ES-I3 (cell line): ENCODE data around the gene IL32.

Experiments used
- H3K36me3 ChIP-seq: 2 replicates; pipeline ENCODE4 v1.6.1; 2013; ENCODE audit warnings: mild to moderate bottlenecking, low read length, control low read depth, moderate library complexity; ENCODE audit not compliant: insufficient read depth
- H3K4me1 ChIP-seq: 2 replicates; pipeline ENCODE4 v1.6.1; 2013; ENCODE audit warnings: mild to moderate bottlenecking, control low read depth, low read length; ENCODE audit not compliant: insufficient read depth
- H3K9ac ChIP-seq: 2 replicates; pipeline ENCODE4 v1.6.1; 2013; ENCODE audit warnings: low read depth, mild to moderate bottlenecking, low read length, moderate library complexity
- H3K9me3 ChIP-seq: 2 replicates; pipeline ENCODE4 v1.6.1; 2013; ENCODE audit warnings: mild to moderate bottlenecking, low read length, moderate library complexity; ENCODE audit not compliant: control insufficient read depth, insufficient read depth

IL32 gene, protein sequence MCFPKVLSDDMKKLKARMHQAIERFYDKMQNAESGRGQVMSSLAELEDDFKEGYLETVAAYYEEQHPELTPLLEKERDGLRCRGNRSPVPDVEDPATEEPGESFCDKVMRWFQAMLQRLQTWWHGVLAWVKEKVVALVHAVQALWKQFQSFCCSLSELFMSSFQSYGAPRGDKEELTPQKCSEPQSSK

DNA sequence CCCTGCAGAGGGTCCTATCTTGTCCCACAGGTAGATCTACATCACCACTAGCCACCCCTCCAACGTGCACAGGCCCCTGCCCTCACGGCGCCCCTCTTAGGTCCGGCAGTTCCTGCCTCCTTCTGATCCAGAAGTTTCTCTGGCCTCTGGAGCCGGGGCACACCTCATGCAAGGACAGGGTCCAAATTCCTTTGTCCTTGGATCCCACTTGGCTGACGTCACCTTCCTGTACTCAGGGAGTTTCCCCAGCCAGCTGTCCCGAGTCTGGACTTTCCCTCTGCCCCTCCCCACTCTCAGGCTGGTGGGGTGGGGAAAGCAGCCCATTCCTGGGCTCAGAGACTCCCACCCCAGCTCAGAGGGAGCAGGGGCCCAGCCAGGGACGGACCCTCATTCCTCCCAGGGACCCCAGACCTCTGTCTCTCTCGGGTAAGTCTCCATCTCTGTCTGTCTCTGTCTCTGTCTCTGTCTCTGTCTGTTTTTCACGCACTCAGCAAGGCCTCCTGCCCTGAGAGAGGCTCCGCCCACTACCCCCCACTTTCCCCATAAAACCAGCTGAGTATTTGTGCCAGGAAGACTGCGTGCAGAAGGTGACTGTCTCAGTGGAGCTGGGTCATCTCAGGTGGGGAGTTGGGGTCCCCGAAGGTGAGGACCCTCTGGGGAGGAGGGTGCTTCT is at the start of gene IL32:
IL32 (plus strand) TSS at position 572 of the 673 bp plus-strand sequence. CDS start 172 bp downstream, outside the sequence.
- peaks cover 12% of the 10 kb centered on the region for H3K4me1 ChIP-seq

DNA sequence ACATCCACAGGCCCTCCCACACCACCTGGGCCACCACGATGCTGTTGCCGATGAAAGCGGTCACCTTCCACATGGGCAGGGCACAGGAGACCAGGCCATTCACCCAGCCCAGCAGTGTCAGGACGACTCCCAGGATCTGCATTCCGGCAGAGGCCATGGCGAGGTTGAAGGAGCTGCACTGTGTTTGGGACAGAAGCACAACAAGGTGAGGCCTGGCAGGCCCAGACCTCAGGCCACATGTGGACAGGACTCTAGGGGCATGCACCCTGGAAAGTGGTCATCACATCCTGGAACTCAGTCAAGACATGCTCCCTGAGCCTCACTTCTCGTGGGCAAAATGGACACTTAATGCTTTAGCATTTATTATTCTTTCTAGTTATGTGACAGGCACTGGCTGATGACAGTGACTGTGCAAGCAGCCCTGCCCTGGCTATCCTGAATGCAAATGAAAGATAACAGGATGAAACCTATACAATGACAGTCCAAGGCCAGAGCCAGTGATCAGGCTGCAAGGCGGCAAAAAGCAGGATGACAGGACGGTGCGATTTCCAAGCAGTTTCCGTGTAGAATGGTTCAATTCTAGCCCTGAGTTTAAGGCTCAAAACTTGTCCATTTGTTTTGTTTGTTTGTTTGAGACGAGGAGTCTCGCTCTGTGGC is 49.4 kb upstream of the IL32 start:
- Histone ChIP-seq H3K9me3 (no peaks in the 10 kb centered on the region), H3K4me1 (peaks cover 25% of the 10 kb centered on the region; the same call in 1 of the 2 replicates), H3K9ac (no peak overlapping the region), H3K36me3 (peaks cover 4% of the 10 kb centered on the region; the same call in 1 of the 2 replicates)

More for the DNA sequence above, at the start of gene IL32:
- H3K9ac ChIP-seq, result peak within 1 kb of the TSS; percentile 19; the same call in 1 of the 2 replicates
- no peaks in the 10 kb centered on the region for H3K9me3 ChIP-seq
- no peaks in the 10 kb centered on the region for H3K36me3 ChIP-seq

DNA sequence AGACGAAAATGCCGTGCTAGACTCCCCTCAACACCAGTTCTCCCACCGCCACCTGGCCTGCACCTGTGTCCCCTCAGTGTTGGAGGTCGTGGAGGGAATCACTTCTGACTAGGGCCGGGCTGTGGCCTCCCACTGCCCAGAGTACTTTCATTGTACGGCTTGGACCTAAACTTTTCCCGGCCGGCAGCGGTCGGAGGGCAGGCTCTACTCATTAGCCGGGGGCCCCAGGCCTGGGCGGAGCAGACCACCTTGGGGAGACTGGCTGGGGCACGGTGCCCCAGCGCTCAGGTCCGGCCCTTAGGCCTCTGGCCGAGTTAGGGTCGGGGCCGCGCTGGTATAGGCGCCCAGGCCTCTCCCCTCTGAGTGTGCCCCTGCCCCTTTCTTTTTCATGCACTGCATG is 48.1 kb upstream of the IL32 start:
- peaks cover 17% of the 10 kb centered on the region; the same call in 1 of the 2 replicates for H3K4me1 ChIP-seq
- H3K9me3 ChIP-seq, result no peaks in the 10 kb centered on the region

DNA sequence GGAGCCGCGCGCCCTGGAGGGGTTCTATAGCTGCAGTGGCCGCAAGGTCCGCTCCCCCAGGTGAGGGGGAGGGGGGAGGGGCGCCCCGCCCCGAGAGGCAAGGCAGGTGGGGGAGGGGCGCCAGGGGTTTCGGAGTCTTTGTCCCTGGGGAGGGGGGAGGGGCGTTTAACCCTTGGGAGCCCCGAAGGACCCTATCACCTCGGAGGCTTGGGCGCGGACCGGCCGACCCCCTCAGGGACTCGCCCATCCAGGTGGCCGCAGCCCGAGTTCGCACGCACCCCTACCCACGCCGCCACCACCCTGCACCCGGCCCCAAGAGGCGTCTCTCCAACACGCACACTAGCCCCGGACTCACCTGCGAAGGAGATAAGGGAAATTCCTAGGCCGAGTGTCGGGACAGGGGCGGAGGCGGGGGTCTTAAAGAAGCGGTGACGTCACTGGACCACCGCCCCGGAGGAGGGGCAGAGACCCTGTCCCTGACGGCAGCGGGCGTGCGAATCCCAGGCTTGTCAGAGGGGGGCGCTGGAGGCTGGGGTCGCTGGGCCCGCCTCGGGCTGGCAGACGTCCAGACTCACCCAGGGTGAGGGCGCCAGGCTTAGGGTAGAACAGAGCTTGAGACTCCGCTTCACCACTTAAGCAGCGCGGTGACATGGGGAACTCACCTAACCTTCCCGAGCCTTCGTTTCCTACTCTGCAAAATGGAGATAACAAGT is 47.5 kb upstream of the IL32 start, which contains the start of gene CLDN6:
CLDN6 (minus strand) TSS at position 390 of the 713 bp plus-strand sequence. CDS start 2,162 bp downstream, outside the sequence.
- peak within 1 kb of the TSS; percentile 89 for H3K9ac ChIP-seq
- H3K36me3 ChIP-seq, result peaks cover 8% of the 10 kb centered on the region; the same call in 1 of the 2 replicates
- peaks cover 19% of the 10 kb centered on the region; the same call in 1 of the 2 replicates for H3K4me1 ChIP-seq
- no peaks in the 10 kb centered on the region for H3K9me3 ChIP-seq

More for the DNA sequence above, 48.1 kb upstream of the IL32 start:
- H3K36me3 ChIP-seq, result peaks cover 8% of the 10 kb centered on the region; the same call in 1 of the 2 replicates
- H3K9ac ChIP-seq, result peak overlapping the region; percentile 89

DNA sequence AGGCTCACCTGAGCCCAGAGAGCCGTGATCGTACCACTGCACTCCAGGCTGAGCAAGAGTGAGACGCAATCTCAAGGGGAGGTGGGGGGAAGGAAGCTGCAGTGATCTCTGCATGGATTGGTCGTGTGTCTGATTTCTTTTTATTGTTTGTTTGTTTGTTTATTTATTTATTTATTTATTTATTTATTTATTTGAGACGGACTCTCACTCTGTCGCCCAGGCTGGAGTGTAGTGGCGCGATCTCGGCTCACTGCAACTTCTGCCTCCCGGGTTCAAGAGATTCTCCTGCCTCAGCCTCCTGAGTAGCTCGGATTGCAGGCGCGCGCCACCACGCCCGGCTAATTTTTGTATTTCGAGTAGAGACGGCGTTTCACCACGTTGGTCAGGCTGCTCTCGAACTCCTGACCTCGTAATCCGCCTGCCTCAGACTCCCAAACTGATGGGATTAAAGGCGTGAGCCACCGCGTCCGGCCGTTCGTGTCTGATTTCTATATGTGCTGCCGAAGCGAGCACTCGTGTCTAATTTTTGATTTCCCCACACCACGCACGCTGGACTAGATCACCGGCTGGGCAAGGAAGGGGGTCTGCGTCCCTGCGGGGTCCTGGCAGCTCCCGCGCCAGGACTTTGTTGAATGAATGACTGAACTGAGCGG is 45.7 kb upstream of the IL32 start:
- H3K9me3 ChIP-seq, result no peaks in the 10 kb centered on the region
- peaks cover 4% of the 10 kb centered on the region; the same call in 1 of the 2 replicates for H3K4me1 ChIP-seq
- peaks cover 8% of the 10 kb centered on the region; the same call in 1 of the 2 replicates for H3K36me3 ChIP-seq
- H3K9ac ChIP-seq, result peak overlapping the region; percentile 62; the same call in 1 of the 2 replicates

DNA sequence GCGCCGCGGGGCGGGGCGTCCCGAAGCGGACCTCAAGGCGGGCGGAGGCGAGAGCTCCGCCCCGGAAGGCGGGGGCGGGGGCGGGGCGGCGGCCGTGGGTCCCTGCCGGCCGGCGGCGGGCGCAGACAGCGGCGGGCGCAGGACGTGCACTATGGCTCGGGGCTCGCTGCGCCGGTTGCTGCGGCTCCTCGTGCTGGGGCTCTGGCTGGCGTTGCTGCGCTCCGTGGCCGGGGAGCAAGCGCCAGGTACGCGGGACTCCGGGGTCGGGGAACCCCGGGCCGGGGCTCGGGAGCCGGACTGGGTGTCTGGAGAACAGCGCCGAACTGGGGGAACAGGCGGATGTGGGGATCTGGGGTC is 45.2 kb upstream of the IL32 start, which contains the start of gene TNFRSF12A:
TNFRSF12A (plus strand) TSS at position 122 of the 357 bp plus-strand sequence; CDS start at position 152, 30 bp downstream.
- Histone ChIP-seq H3K9me3 (no peaks in the 10 kb centered on the region), H3K9ac (peak within 1 kb of the TSS; percentile 85), H3K36me3 (0 out of 2 replicates have a peak, but pooled peaks cover 5% of the 10 kb centered on the region), H3K4me1 (peaks cover 4% of the 10 kb centered on the region; the same call in 1 of the 2 replicates)

DNA sequence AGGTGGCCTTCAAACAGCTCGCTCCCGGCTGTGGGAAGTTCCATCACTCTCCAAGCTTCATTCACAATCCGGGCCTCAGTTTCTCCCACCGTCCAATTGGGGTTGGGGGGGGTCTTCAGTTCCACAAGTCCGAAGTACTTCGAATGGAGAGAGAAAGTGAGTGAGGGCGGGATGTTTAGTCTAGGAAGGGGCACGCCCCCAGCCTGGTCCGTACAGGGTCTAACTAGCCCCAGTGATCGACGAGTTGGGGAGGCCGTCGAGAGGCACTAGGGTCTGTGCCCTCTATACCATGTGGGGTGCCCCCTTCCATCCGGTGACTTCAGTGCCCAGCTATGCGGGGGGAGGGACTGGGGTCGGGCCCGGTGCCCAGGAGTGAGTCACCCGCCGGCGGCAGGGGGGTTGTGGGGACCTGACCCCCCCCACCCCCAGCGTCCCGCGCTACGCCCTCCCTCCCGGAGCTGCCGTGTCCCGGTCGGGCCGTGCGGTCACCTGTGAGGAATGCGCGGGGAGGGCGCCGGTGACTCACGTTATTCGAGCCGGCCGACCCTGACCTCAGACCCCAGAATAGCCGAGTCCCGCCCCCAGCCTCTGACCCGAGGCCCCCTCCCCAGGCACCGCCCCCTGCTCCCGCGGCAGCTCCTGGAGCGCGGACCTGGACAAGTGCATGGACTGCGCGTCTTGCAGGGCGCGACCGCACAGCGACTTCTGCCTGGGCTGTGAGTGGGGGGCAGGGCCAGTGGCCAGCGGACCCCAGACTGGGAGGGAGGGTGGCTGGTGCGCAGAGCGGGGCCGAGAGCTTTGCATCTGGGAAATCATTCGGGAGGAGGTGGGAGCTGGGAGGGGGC is 44.6 kb upstream of the IL32 start:
- 0 out of 2 replicates have a peak, but pooled peaks cover 5% of the 10 kb centered on the region for H3K36me3 ChIP-seq
- H3K4me1 ChIP-seq, result peaks cover 4% of the 10 kb centered on the region; the same call in 1 of the 2 replicates
- H3K9ac ChIP-seq, result peak overlapping the region; percentile 85
- H3K9me3 ChIP-seq, result no peaks in the 10 kb centered on the region

DNA sequence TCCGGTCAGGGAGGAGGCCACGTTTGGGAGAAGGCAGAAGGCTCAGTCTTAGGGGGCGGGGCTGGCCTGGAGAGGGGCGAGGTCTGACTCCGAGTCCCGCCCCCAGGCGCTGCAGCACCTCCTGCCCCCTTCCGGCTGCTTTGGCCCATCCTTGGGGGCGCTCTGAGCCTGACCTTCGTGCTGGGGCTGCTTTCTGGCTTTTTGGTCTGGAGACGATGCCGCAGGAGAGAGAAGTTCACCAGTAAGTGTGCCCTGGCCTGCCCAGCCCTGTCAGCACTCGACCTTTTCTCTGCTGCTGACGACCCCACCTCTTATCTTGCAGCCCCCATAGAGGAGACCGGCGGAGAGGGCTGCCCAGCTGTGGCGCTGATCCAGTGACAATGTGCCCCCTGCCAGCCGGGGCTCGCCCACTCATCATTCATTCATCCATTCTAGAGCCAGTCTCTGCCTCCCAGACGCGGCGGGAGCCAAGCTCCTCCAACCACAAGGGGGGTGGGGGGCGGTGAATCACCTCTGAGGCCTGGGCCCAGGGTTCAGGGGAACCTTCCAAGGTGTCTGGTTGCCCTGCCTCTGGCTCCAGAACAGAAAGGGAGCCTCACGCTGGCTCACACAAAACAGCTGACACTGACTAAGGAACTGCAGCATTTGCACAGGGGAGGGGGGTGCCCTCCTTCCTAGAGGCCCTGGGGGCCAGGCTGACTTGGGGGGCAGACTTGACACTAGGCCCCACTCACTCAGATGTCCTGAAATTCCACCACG is 43.8 kb upstream of the IL32 start:
- Histone ChIP-seq H3K9me3 (no peaks in the 10 kb centered on the region), H3K36me3 (0 out of 2 replicates have a peak, but pooled peaks cover 5% of the 10 kb centered on the region), H3K4me1 (peaks cover 4% of the 10 kb centered on the region; the same call in 1 of the 2 replicates), H3K9ac (peak overlapping the region; percentile 85)

DNA sequence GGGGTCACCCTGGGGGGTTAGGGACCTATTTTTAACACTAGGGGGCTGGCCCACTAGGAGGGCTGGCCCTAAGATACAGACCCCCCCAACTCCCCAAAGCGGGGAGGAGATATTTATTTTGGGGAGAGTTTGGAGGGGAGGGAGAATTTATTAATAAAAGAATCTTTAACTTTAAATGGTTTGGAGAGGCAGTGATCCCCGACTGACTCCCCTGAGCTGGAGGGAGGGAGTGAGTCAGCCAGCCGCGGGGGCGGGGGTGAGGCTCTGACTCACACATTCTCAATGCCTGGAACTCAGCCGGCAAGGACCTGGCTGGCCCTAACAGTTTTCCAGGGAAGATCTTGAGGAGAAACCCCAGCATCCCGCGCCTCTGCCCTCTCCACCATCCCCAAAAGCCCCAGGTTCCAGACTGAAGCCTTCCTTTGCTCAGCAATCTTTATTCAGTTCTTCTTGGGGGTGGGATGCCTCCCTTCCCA is 43.2 kb upstream of the IL32 start:
- Histone ChIP-seq H3K4me1 (peaks cover 4% of the 10 kb centered on the region; the same call in 1 of the 2 replicates), H3K36me3 (0 out of 2 replicates have a peak, but pooled peaks cover 5% of the 10 kb centered on the region), H3K9me3 (no peaks in the 10 kb centered on the region), H3K9ac (peak overlapping the region; percentile 85)

DNA sequence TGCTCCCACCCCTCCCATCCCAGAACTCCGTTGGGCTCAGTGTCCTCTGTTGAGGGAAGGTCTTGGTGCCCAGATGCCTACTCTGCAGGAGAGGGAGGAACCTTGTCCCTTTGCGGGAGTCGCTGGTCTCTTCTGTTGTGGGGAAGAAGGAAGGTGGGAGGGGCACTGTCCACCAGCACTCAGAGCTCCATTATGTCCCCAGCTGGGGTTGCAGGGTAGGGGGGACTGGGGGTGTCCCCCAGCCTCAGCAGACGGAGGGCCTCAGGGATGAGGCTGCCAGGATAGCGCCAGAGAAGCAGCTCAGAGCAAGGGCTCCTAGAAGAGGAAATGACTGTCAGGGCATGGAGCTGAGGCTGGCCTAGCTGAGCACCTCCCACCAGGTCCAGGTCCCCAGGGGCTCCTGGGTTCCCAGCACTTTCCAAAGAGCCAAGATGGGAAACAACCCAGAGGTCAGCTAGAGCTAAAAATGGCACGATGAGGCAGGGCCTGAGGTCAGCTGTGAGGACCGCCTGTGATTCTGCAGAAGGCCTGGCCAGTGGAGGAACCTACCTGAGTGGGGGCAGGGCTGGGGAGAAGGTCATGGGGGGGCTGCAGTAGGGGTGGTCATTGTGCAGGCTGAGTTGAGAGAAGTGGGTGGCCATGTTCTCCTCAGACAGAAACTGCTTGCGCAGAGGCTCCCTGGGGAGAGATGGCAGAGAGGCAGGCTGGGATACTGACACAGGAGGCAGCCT is 42.6 kb upstream of the IL32 start:
- Histone ChIP-seq H3K4me1 (peaks cover 4% of the 10 kb centered on the region; the same call in 1 of the 2 replicates), H3K36me3 (0 out of 2 replicates have a peak, but pooled peaks cover 5% of the 10 kb centered on the region), H3K9ac (peak overlapping the region; percentile 84), H3K9me3 (no peaks in the 10 kb centered on the region)

DNA sequence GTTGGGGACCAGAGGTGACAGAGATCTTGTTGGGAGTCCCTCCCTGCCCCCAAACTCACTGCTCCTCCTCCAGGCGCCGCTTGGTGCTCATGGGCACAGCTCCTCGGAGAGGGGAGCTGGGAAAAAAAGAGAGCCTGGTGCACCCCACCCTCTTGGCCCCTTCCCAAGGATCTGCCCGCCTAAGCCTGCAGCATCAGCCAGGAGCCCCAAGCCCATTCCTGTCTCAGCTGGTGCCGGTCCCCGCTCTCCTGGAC is 42.1 kb upstream of the IL32 start:
- Histone ChIP-seq H3K4me1 (peaks cover 4% of the 10 kb centered on the region; the same call in 1 of the 2 replicates), H3K9me3 (no peaks in the 10 kb centered on the region), H3K9ac (peak overlapping the region; percentile 84), H3K36me3 (0 out of 2 replicates have a peak, but pooled peaks cover 5% of the 10 kb centered on the region)
